Measurements from ENCODE around the gene LCMT1. TPM values are rescaled to one million over a fixed set of nuclear protein-coding genes. Genes with fewer than 3 reads are reported as not detected.

The LCMT1 gene
- total and polyA plus RNA-seq, 2 of the 13 experiments (the other 11 are each of a cell fraction or from before 2014, with no cell fraction given) = 41.2 to 48.7 TPM

DNA sequence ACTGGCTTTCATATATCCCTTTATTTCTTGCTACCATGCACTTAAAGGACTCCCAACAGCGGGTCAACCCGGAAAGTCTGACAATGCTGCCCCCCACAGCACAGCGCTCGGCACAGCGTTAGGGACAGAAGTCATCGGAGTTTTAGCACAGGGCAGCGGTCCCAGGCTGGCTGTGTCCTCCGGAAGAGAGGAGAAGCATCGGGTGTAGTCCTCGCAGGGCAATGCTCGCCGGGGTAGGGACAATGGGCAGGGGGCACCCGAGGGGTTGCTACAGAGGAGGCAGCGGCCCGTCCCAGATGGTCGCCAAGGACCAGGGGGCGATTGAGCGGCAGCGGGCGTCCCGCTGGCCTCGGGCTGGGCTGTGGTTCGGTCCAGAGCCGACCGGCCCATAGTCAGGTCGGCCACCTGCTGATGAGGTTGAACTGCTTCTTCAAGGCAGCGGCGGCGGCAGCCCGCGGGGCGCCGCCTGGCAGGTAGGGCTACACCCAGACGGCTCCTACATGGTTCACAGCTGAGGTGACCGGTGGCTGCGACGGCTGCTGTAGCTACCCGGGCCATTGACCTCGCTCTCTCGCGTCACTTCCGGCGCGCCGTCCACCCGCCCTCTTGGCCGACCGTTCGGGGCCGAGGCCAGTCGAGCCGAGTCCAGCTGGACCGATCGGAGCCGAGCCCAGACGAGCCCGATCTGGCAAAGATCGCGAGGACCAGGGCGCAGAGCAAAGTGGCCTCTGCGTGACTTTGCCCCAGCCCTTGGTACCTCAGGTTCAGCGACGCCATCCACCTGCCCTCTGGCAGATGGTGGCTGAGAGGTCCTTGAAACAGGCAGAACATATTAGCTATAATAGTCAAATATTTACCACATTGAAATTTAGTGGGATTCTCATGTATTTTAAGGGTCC, 4.7 kb upstream of the LCMT1 start (continued):
- TF ChIP-seq, protein P1, sequence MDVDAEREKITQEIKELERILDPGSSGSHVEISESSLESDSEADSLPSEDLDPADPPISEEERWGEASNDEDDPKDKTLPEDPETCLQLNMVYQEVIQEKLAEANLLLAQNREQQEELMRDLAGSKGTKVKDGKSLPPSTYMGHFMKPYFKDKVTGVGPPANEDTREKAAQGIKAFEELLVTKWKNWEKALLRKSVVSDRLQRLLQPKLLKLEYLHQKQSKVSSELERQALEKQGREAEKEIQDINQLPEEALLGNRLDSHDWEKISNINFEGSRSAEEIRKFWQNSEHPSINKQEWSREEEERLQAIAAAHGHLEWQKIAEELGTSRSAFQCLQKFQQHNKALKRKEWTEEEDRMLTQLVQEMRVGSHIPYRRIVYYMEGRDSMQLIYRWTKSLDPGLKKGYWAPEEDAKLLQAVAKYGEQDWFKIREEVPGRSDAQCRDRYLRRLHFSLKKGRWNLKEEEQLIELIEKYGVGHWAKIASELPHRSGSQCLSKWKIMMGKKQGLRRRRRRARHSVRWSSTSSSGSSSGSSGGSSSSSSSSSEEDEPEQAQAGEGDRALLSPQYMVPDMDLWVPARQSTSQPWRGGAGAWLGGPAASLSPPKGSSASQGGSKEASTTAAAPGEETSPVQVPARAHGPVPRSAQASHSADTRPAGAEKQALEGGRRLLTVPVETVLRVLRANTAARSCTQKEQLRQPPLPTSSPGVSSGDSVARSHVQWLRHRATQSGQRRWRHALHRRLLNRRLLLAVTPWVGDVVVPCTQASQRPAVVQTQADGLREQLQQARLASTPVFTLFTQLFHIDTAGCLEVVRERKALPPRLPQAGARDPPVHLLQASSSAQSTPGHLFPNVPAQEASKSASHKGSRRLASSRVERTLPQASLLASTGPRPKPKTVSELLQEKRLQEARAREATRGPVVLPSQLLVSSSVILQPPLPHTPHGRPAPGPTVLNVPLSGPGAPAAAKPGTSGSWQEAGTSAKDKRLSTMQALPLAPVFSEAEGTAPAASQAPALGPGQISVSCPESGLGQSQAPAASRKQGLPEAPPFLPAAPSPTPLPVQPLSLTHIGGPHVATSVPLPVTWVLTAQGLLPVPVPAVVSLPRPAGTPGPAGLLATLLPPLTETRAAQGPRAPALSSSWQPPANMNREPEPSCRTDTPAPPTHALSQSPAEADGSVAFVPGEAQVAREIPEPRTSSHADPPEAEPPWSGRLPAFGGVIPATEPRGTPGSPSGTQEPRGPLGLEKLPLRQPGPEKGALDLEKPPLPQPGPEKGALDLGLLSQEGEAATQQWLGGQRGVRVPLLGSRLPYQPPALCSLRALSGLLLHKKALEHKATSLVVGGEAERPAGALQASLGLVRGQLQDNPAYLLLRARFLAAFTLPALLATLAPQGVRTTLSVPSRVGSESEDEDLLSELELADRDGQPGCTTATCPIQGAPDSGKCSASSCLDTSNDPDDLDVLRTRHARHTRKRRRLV (CRISPR knock-in tag; IDR thresholded peaks at IDR 0.05) = peak; percentile 95
- TF ChIP-seq SNAI1 (CRISPR knock-in tag; IDR thresholded peaks at IDR 0.05; ENCODE audit: borderline replicate concordance) (peak; percentile 92), ZNF598 (CRISPR knock-in tag; IDR thresholded peaks at IDR 0.05; ENCODE audit: borderline replicate concordance) (0 out of 2 replicates have a peak, but pooled peaks have one; percentile 19), ZNF326 (CRISPR knock-in tag; IDR thresholded peaks at IDR 0.05; ENCODE audit: borderline replicate concordance) (0 out of 2 replicates have a peak, but pooled peaks have one; percentile 4), POLR2G (IDR thresholded peaks at IDR 0.05; ENCODE audit: low read depth, low read length) (peak; percentile 94), SIN3A (IDR thresholded peaks at IDR 0.05; ENCODE audit: borderline replicate concordance, low read depth, low read length) (peak; percentile 93), RFX5 (IDR thresholded peaks at IDR 0.05; ENCODE audit: low read depth, low read length) (no peak), KLF15 (CRISPR knock-in tag; IDR thresholded peaks at IDR 0.05; ENCODE audit: borderline replicate concordance) (peak; percentile 87), KDM2A (CRISPR knock-in tag; IDR thresholded peaks at IDR 0.05; ENCODE audit: borderline replicate concordance, low read depth) (peak; percentile 99), ZKSCAN8 (CRISPR knock-in tag; IDR thresholded peaks at IDR 0.05; ENCODE audit: borderline replicate concordance) (peak; percentile 78), SRSF1 (optimal IDR thresholded peaks at IDR 0.05; ENCODE audit: low read depth, low read length) (peak; percentile 83), NFYC (CRISPR knock-in tag; IDR thresholded peaks at IDR 0.05) (peak; percentile 72), ZNF766 (CRISPR knock-in tag; IDR thresholded peaks at IDR 0.05; ENCODE audit: borderline replicate concordance) (peak; percentile 93), NRL (CRISPR knock-in tag; IDR thresholded peaks at IDR 0.05; ENCODE audit: borderline replicate concordance) (no peak; the same call in 1 of the 2 replicates), GTF3A (CRISPR knock-in tag; conservative IDR thresholded peaks at IDR 0.05) (peak; percentile 85), PRPF4 (IDR thresholded peaks at IDR 0.05; ENCODE audit: low read depth, low read length, poor library complexity, severe bottlenecking) (no peak), ZNF367 (CRISPR knock-in tag; IDR thresholded peaks at IDR 0.05; ENCODE audit: borderline replicate concordance) (0 out of 2 replicates have a peak, but pooled peaks have one; percentile 6), SMARCE1 (IDR thresholded peaks at IDR 0.05; ENCODE audit: borderline replicate concordance) (no peak)
- TF ChIP-seq, protein P2, sequence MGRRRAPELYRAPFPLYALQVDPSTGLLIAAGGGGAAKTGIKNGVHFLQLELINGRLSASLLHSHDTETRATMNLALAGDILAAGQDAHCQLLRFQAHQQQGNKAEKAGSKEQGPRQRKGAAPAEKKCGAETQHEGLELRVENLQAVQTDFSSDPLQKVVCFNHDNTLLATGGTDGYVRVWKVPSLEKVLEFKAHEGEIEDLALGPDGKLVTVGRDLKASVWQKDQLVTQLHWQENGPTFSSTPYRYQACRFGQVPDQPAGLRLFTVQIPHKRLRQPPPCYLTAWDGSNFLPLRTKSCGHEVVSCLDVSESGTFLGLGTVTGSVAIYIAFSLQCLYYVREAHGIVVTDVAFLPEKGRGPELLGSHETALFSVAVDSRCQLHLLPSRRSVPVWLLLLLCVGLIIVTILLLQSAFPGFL (CRISPR knock-in tag; IDR thresholded peaks at IDR 0.05) = no peak
- TF ChIP-seq, protein P3, sequence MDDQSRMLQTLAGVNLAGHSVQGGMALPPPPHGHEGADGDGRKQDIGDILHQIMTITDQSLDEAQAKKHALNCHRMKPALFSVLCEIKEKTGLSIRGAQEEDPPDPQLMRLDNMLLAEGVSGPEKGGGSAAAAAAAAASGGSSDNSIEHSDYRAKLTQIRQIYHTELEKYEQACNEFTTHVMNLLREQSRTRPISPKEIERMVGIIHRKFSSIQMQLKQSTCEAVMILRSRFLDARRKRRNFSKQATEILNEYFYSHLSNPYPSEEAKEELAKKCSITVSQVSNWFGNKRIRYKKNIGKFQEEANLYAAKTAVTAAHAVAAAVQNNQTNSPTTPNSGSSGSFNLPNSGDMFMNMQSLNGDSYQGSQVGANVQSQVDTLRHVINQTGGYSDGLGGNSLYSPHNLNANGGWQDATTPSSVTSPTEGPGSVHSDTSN (CRISPR knock-in tag; IDR thresholded peaks at IDR 0.05; ENCODE audit: borderline replicate concordance) = no peak
